Endodermal cell (in vitro differentiated cells): Measurements from ENCODE around the gene FGF12. TPM values are rescaled to one million over a fixed set of nuclear protein-coding genes. Genes with fewer than 3 reads are reported as not detected.
A peak's percentile ranks its signal among the peaks of the same experiment; 100 is the strongest.

Experiments used
- DNase-seq: peaks from one replicate; pipeline ENCODE4 v3.0.0-alpha.2; 2017
- H3K27ac ChIP-seq: 2 replicates; pipeline ENCODE4 v1.5.1; 2013; ENCODE audit warnings: mild to moderate bottlenecking, low read depth, low read length, moderate library complexity
- H3K27me3 ChIP-seq: 2 replicates; pipeline ENCODE4 v1.6.1; 2013; ENCODE audit warnings: mild to moderate bottlenecking, low read length, moderate library complexity; ENCODE audit not compliant: insufficient read depth, control insufficient read depth, poor library complexity, severe bottlenecking
- H3K36me3 ChIP-seq: 2 replicates; pipeline ENCODE4 v1.7.0; 2013; ENCODE audit warnings: mild to moderate bottlenecking, low read length, moderate library complexity; ENCODE audit not compliant: control insufficient read depth, insufficient read depth
- H3K4me1 ChIP-seq: one replicate; pipeline ENCODE4 v1.7.0; 2013; ENCODE audit warnings: low read length; ENCODE audit not compliant: control insufficient read depth, insufficient read depth
- H3K4me3 ChIP-seq: 2 replicates; pipeline ENCODE4 v1.5.1; 2013; ENCODE audit warnings: mild to moderate bottlenecking, low read length, moderate library complexity
- H3K9ac ChIP-seq: 2 replicates; pipeline ENCODE4 v1.6.1; 2013; ENCODE audit warnings: mild to moderate bottlenecking, low read length, moderate library complexity; ENCODE audit not compliant: poor library complexity, severe bottlenecking; ENCODE audit errors: extremely low read depth
- H3K9me3 ChIP-seq: 2 replicates; pipeline ENCODE4 v1.6.1; 2013; ENCODE audit warnings: mild to moderate bottlenecking, low read length, moderate library complexity; ENCODE audit not compliant: control insufficient read depth
- H3K27ac Mint-ChIP-seq: 2 replicates; pipeline ENCODE4 v1.8.0; 2020; ENCODE audit warnings: mixed read lengths
- H3K27me3 Mint-ChIP-seq: 2 replicates; pipeline ENCODE4 v1.8.0; 2021; ENCODE audit warnings: mild to moderate bottlenecking, mixed read lengths; ENCODE audit not compliant: insufficient read depth
- H3K36me3 Mint-ChIP-seq: 2 replicates; pipeline ENCODE4 v1.8.0; 2020; ENCODE audit warnings: low read depth, mixed read lengths
- H3K4me1 Mint-ChIP-seq: 2 replicates; pipeline ENCODE4 v1.8.0; 2020; ENCODE audit warnings: mixed read lengths
- H3K4me3 Mint-ChIP-seq: 2 replicates; pipeline ENCODE4 v1.8.0; 2020; ENCODE audit warnings: mild to moderate bottlenecking, moderate library complexity, mixed read lengths
- H3K9me3 Mint-ChIP-seq: 2 replicates; pipeline ENCODE4 v1.8.0; 2020; ENCODE audit warnings: mild to moderate bottlenecking, mixed read lengths
- WGBS, 2 experiments: methylation state at CpG; one replicate each; pipeline versions ENCODE4 v1.1.5 to v1.1.7; 2013; ENCODE audit warnings: missing lambda C conversion rate in 2 of 2, mixed read lengths in 1 of 2; ENCODE audit not compliant: insufficient coverage in 1 of 2, insufficient read length in 1 of 2; 5-methylcytosine and 5-hydroxymethylcytosine counted together
- total RNA-seq, 2 donors: library from RNA; stranded (reverse); fragmentation: NEBNext Ultra II Directional in 1 of 2; extraction: Animal tissue kit (Norgen Biotek cat#: 25700) in 1 of 2; gene quantifications; 2 replicates in 1 of 2; 3 replicates in 1 of 2; pipeline ENCODE4 v1.2.1, GENCODE V29; 2021
- TF ChIP-seq, protein P1 (sequence below): fragments of 200-600 bp; sonication (generic); conservative IDR thresholded peaks from 2 replicates; pipeline ENCODE4 v1.5.0; 2021; ENCODE audit warnings: antibody characterized with exemption, mild to moderate bottlenecking

Gene FGF12
- total RNA-seq, 2 donors from 2014 or later = 22.9 to 25.2 TPM

- Histone ChIP-seq H3K9ac (no peak overlapping the region), H3K27ac (no peak overlapping the region), H3K4me1 (no peaks in the 10 kb centered on the region), H3K36me3 (no peaks in the 10 kb centered on the region), H3K4me3 (no peak overlapping the region), H3K27me3 (no peaks in the 10 kb centered on the region), H3K9me3 (no peaks in the 10 kb centered on the region)
- Mint-ChIP-seq H3K36me3 (no peaks in the 10 kb centered on the region), H3K27me3 (no peaks in the 10 kb centered on the region), H3K27ac (no peak overlapping the region), H3K4me1 (no peaks in the 10 kb centered on the region), H3K9me3 (no peaks in the 10 kb centered on the region), H3K4me3 (no peak overlapping the region)
- TF ChIP-seq, protein P1, sequence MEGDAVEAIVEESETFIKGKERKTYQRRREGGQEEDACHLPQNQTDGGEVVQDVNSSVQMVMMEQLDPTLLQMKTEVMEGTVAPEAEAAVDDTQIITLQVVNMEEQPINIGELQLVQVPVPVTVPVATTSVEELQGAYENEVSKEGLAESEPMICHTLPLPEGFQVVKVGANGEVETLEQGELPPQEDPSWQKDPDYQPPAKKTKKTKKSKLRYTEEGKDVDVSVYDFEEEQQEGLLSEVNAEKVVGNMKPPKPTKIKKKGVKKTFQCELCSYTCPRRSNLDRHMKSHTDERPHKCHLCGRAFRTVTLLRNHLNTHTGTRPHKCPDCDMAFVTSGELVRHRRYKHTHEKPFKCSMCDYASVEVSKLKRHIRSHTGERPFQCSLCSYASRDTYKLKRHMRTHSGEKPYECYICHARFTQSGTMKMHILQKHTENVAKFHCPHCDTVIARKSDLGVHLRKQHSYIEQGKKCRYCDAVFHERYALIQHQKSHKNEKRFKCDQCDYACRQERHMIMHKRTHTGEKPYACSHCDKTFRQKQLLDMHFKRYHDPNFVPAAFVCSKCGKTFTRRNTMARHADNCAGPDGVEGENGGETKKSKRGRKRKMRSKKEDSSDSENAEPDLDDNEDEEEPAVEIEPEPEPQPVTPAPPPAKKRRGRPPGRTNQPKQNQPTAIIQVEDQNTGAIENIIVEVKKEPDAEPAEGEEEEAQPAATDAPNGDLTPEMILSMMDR = no peak
- no peak for DNase-seq
- WGBS, 2 experiments = 89 to 94% methylated on average over 5 of the region's 5 CpGs
Observed at GRCh38 chr3:192481638-192482037, 245.7 kb downstream of the FGF12 start.

GRCh38 chr3:192467230-192468140 lies 259.9 kb downstream of the FGF12 start:
- Histone ChIP-seq H3K36me3 (no peaks in the 10 kb centered on the region), H3K9ac (no peak overlapping the region), H3K4me1 (no peaks in the 10 kb centered on the region), H3K27ac (no peak overlapping the region), H3K4me3 (no peak overlapping the region), H3K27me3 (peaks cover 9% of the 10 kb centered on the region), H3K9me3 (no peaks in the 10 kb centered on the region)
- H3K9me3 Mint-ChIP-seq = no peaks in the 10 kb centered on the region
- H3K4me3 Mint-ChIP-seq = no peak overlapping the region
- H3K36me3 Mint-ChIP-seq = no peaks in the 10 kb centered on the region
- H3K27me3 Mint-ChIP-seq = no peaks in the 10 kb centered on the region
- TF ChIP-seq, protein P1 = peak; percentile 97
- DNase-seq = peak; percentile 91
- peaks cover 2% of the 10 kb centered on the region for H3K4me1 Mint-ChIP-seq
- no peak overlapping the region for H3K27ac Mint-ChIP-seq
- WGBS, 2 experiments = 41 to 49% methylated on average over 11 to 13 of the region's 13 CpGs

DNA sequence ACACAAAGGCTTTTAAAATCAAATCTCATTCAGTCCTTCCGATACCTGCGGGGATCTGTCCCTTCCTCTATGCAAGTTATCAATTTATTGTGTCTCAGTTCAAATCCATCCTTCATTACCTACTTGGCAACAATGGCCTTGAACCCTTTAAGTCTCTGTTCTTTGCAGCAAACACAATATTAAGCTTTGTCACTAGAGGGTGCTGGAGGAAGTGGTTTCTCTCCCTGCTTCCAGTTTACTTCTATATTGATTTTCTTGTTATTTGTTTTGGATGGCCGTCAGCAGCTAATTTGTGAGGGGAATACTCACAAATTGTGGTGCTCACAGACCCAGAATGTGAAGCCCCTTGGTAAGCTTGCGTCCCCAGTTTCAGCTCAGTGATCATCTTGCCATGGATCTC lies 278.3 kb downstream of the FGF12 start:
- H3K4me3 ChIP-seq = no peak overlapping the region
- H3K9me3 Mint-ChIP-seq = no peaks in the 10 kb centered on the region
- H3K27ac ChIP-seq = no peak overlapping the region
- no peaks in the 10 kb centered on the region for H3K9me3 ChIP-seq
- 90 to 100% methylated on average over 3 to 4 of the region's 4 CpGs for WGBS, 2 experiments
- no peak overlapping the region for H3K4me3 Mint-ChIP-seq
- H3K36me3 ChIP-seq = no peaks in the 10 kb centered on the region
- no peaks in the 10 kb centered on the region for H3K27me3 ChIP-seq
- H3K27me3 Mint-ChIP-seq = no peaks in the 10 kb centered on the region
- peaks cover 22% of the 10 kb centered on the region for H3K4me1 Mint-ChIP-seq
- H3K9ac ChIP-seq = no peak overlapping the region
- no peaks in the 10 kb centered on the region for H3K36me3 Mint-ChIP-seq
- no peak overlapping the region for H3K27ac Mint-ChIP-seq
- TF ChIP-seq, protein P1 = peak; percentile 72
- H3K4me1 ChIP-seq = no peaks in the 10 kb centered on the region
- DNase-seq = no peak
